Prostate gland (tissue), 2 donors: Measurements from ENCODE around the gene SCFD2. TPM values are rescaled to one million over a fixed set of nuclear protein-coding genes. Genes with fewer than 3 reads are reported as not detected.
A peak's percentile ranks its signal among the peaks of the same experiment; 100 is the strongest.
"Not testable (repeated sequence)": the region's sequence is repeated elsewhere in the genome, so short reads cannot be mapped to it uniquely, and the experiment has no call there.

ENCODE experiments used
- DNase-seq: peaks from one replicate; pipeline ENCODE4 v3.0.0-alpha.2; 2019; ENCODE audit warnings: low spot score
- H3K27ac ChIP-seq, 2 donors: fragments of 200-600 bp; sonication (generic); 2 replicates each; pipeline ENCODE4 v1.5.1; 2017 to 2019
- H3K27me3 ChIP-seq: fragments of 200-600 bp; sonication (generic); replicated peaks from 2 replicates; pipeline ENCODE4 v1.5.1; 2019; ENCODE audit not compliant: insufficient read depth
- H3K36me3 ChIP-seq, 2 donors: fragments of 200-600 bp; sonication (generic); 1 replicate in 1 of 2; 2 replicates in 1 of 2; pipeline versions ENCODE4 v1.5.1 to v1.8.1; 2017 to 2019
- H3K4me1 ChIP-seq: fragments of 200-600 bp; sonication (generic); replicated peaks from 2 replicates; pipeline ENCODE4 v1.5.1; 2019
- H3K4me3 ChIP-seq, 2 donors: fragments of 200-600 bp; sonication (generic); 2 replicates each; pipeline ENCODE4 v1.5.1; 2017 to 2019
- H3K9me3 ChIP-seq: fragments of 200-600 bp; sonication (generic); 2 replicates; pipeline ENCODE4 v1.5.1; 2017
- POLR2A ChIP-seq: fragments of 450-650 bp; IDR thresholded peaks from one replicate; pipeline ENCODE4 v1.6.1; 2016; ENCODE audit warnings: antibody characterized with exemption, mild to moderate bottlenecking
- POLR2AphosphoS5 ChIP-seq: sonication (generic); formaldehyde crosslinking; IDR thresholded peaks from one replicate; pipeline ENCODE4 v1.6.1; 2017; ENCODE audit warnings: antibody characterized with exemption
- WGBS: methylation state at CpG from one replicate; pipeline ENCODE4 v1.1.5; 2018; 5-methylcytosine and 5-hydroxymethylcytosine counted together
- intact Hi-C: fragments of 100-400 bp; cut with DNase I; formaldehyde crosslinking; loops from one replicate; pipeline ENCODE4 v1.14.2; 2022
- total RNA-seq, 2 donors: library from RNA; depleted of rRNA; stranded (reverse); fragments of >200 nt; gene quantifications; one replicate each; pipeline ENCODE4 v1.1.0, GENCODE V29; 2016
- TF ChIP-seq, protein P1 (sequence below), 4 experiments: fragments of 200-600 bp in 2 of 4; fragments of 450-650 bp in 2 of 4; sonication (generic) in 2 of 4; IDR thresholded peaks; 1 replicate in 3 of 4; 2 replicates in 1 of 4; pipeline ENCODE4 v1.5.1; 2016 to 2019; ENCODE audit warnings: antibody characterized with exemption in 4 of 4, mild to moderate bottlenecking in 2 of 4, moderate library complexity in 2 of 4

Gene SCFD2
- total RNA-seq: 10 to 100 TPM; 10.7 to 21.1 TPM

DNA sequence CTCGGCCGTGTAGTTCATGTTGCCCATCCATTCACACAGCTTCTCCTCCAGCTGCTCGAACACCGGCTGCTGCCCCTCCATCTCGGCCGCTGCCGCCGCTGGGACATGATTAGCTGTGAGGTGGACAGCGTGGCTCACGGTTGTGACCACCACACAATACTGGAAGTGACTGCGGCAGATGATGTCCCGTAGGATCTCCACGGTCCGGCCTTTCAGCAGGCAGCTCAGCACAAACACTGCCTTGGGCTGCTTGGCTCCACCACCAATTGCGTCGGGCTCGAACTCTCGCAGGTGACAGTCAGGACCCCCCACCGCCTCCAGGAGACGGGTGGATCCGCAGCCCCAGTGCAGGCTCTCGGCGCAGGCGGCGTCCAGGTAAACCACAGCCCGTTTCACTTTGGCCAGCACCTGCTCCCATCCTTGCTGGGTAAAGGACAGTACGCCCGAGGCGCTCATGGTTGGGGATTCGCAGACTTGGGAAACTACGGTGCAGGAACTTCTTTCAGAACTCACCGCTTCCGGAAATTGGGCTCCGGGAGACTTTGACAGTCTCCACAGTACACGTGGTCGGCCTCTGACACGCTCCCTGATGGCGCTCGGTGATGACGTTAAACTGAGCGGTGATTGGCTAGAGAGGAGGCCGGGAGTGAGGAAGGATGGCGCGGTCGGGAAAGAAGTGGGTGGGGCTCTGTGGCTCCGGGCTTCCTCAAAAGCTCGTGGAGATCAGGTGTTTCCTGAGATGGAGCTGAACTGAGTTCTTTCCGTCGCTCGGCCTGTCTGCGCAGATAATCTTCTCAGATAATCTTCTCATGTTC lies at the start of gene SCFD2:
Gene SCFD2, minus strand, starts transcription at position 576 of the 815 bp plus-strand sequence.
- intact Hi-C loops: no loop called here
- DNase-seq: peak; percentile 98
- H3K27me3 ChIP-seq: no peaks in the 10 kb centered on the region
- H3K27ac ChIP-seq: peak within 1 kb of the TSS; percentile 37 to 61
- no peaks in the 10 kb centered on the region for H3K36me3 ChIP-seq
- WGBS: under 1% methylated on average over 50 of the region's 51 CpGs
- H3K4me1 ChIP-seq: peaks cover 8% of the 10 kb centered on the region
- peak within 1 kb of the TSS; percentile 71 to 78 for H3K4me3 ChIP-seq
- H3K9me3 ChIP-seq: no peaks in the 10 kb centered on the region
- peak; percentile 39 for TF ChIP-seq POLR2A
- TF ChIP-seq, protein P1, sequence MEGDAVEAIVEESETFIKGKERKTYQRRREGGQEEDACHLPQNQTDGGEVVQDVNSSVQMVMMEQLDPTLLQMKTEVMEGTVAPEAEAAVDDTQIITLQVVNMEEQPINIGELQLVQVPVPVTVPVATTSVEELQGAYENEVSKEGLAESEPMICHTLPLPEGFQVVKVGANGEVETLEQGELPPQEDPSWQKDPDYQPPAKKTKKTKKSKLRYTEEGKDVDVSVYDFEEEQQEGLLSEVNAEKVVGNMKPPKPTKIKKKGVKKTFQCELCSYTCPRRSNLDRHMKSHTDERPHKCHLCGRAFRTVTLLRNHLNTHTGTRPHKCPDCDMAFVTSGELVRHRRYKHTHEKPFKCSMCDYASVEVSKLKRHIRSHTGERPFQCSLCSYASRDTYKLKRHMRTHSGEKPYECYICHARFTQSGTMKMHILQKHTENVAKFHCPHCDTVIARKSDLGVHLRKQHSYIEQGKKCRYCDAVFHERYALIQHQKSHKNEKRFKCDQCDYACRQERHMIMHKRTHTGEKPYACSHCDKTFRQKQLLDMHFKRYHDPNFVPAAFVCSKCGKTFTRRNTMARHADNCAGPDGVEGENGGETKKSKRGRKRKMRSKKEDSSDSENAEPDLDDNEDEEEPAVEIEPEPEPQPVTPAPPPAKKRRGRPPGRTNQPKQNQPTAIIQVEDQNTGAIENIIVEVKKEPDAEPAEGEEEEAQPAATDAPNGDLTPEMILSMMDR (IDR thresholded peaks at IDR 0.05): peak in 1 of 4 experiments; percentile 4
- TF ChIP-seq POLR2AphosphoS5: peak; percentile 98

DNA sequence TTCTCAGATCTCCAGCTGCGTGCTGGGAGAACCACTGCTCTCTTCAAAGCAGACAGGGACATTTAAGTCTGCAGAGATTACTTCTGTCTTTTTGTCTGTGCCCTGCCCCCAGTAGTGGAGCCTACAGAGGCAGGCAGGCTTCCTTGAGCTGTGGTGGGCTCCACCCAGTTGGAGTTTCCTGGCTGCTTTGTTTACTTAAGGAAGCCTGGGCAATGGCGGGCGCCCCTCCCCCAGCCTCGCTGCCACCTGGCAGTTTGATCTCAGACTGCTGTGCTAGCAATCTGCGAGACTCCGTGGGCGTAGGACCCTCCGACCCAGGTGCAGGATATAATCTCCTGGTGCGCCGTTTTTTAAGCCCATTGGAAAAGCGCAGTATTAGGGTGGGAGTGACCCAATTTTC lies 43.6 kb upstream of the SCFD2 start:
- WGBS: 94% methylated on average over 11 of the region's 11 CpGs
- DNase-seq, H3K27ac ChIP-seq, H3K9me3 ChIP-seq, H3K4me1 ChIP-seq, H3K36me3 ChIP-seq, H3K4me3 ChIP-seq, intact Hi-C loops, H3K27me3 ChIP-seq: not testable (repeated sequence)

DNA sequence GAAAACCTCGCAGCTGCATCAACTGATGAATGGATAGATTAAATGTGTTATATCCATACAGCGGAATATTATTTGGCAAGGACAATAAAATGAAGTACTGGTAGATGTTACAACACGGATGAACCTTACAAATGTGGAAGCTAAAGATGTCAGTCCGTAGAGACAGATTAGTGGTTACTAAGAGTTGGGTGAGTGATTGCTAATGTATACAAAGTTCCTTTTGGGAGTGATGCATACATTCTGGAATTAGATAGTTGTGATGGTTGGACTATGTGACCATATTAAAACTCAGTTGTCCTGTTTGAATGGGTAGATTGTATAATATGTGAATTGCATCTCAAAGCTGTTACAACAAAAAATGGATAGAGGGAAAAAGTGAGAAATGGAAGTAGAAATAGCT lies 14.4 kb upstream of the SCFD2 start:
- Histone ChIP-seq H3K27ac (no peak overlapping the region), H3K4me3 (no peak overlapping the region), H3K4me1 (peaks cover 3% of the 10 kb centered on the region), H3K36me3 (no peaks in the 10 kb centered on the region), H3K9me3 (no peaks in the 10 kb centered on the region), H3K27me3 (no peaks in the 10 kb centered on the region)
- no peak for DNase-seq
- TF ChIP-seq, protein P1 (IDR thresholded peaks at IDR 0.05): no peak
- TF ChIP-seq POLR2A (no peak), POLR2AphosphoS5 (no peak)
- WGBS: 91% methylated on average over 4 of the region's 4 CpGs
- intact Hi-C loops: no loop called here

DNA sequence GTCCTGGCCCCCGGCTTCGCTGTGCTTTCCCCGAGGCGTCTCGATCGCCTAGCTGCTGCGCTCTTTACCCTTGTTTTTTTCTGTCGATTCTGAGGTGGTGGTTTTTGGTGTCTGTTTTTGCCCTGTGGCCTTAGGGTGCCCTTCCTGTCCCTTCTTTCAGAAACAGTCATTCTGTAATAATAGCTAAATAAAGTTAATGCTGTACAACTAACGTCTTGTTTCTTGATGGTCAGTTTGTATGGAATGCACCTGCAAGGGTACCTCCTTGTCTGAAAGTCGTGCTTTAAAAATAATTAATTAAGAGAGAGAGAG lies 12.3 kb upstream of the SCFD2 start:
- peak overlapping the region; percentile 87 to 93 for H3K4me3 ChIP-seq
- DNase-seq: no peak
- peak overlapping the region; percentile 83 to 87 for H3K27ac ChIP-seq
- H3K27me3 ChIP-seq: no peaks in the 10 kb centered on the region
- intact Hi-C loops: loop anchor here (10.0 kb wide), 1 partner anchor 1647 kb away; no protein-coding TSS in a partner anchor
- H3K36me3 ChIP-seq: no peaks in the 10 kb centered on the region
- no peak for TF ChIP-seq POLR2AphosphoS5
- no peak for TF ChIP-seq POLR2A
- TF ChIP-seq, protein P1 (IDR thresholded peaks at IDR 0.05): no peak
- WGBS: under 1% methylated on average over 10 of the region's 10 CpGs
- H3K4me1 ChIP-seq: peaks cover 3% of the 10 kb centered on the region
- no peaks in the 10 kb centered on the region for H3K9me3 ChIP-seq

DNA sequence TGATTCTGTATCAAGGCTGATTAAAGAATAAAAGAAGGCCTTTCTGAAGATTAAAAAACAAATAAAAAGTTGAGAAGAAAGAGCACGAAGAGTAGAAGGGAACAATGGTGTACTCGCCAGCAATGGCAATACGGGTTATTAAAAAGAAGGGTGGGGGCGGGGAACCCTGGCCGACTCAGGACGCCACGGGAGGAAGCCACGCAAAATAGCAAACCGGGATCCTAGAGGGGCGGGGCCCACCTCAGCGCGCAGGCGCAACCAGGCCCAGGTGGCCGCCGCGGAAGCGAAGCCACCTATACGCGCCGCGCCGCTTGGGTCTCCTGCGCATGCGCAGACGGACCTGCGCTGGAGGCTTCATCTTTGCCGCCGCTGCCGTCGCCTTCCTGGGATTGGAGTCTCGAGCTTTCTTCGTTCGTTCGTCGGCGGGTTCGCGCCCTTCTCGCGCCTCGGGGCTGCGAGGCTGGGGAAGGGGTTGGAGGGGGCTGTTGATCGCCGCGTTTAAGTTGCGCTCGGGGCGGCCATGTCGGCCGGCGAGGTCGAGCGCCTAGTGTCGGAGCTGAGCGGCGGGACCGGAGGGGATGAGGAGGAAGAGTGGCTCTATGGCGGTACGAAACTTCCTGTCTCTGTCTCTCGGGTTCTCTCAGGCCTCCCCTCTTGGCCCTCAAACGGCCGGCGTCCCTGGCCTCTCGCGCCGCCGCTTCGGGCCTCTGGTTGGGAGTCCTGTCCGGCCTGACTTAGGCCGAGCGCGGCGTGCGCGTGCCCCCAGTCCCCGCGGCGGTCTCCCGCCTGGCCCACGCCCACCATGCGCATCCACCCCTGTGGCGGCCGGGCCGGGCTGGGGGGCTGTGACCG lies 11.7 kb upstream of the SCFD2 start, which contains the start of gene FIP1L1:
Gene FIP1L1, plus strand, starts transcription at position 323 of the 852 bp plus-strand sequence. Its CDS starts 198 bp downstream, at position 521.
- peak; percentile 94 for DNase-seq

More for the DNA sequence above, 11.7 kb upstream of the SCFD2 start, which contains the start of gene FIP1L1:
- TF ChIP-seq POLR2A (peak; percentile 90), POLR2AphosphoS5 (peak; percentile 97)
- TF ChIP-seq, protein P1 (IDR thresholded peaks at IDR 0.05): peak in 2 of 4 experiments; percentile 24 to 30
- WGBS: under 1% methylated on average over 85 of the region's 85 CpGs
- intact Hi-C loops: loop anchor here (10.0 kb wide), 1 partner anchor 1647 kb away; no protein-coding TSS in a partner anchor
- Histone ChIP-seq H3K27ac (peak within 1 kb of the TSS; percentile 83 to 87), H3K9me3 (no peaks in the 10 kb centered on the region), H3K4me1 (peaks cover 3% of the 10 kb centered on the region), H3K27me3 (no peaks in the 10 kb centered on the region), H3K4me3 (peak within 1 kb of the TSS; percentile 87 to 93), H3K36me3 (no peaks in the 10 kb centered on the region)
